ENCODE results near the gene CRB2. TPM values are rescaled to one million over a fixed set of nuclear protein-coding genes. Genes with fewer than 3 reads are reported as not detected.

The CRB2 gene
- total RNA-seq, 1 experiment from 2014 or later: 0.07 TPM

- Histone ChIP-seq H3K27ac (ENCODE audit: low read depth, low read length) (no peak overlapping the region), H3K4me1 (ENCODE audit: control insufficient read depth in 1 of 2, insufficient read depth in 2 of 2, low read length in 2 of 2) (no peaks in the 10 kb centered on the region), H3K9me2 (ENCODE audit: insufficient read depth) (no peaks in the 10 kb centered on the region), H2AFZ (ENCODE audit: low read depth, low read length, poor library complexity, severe bottlenecking) (no peak overlapping the region), H3K9ac (ENCODE audit: low read length) (no peak overlapping the region), H3K27me3 (ENCODE audit: insufficient read depth, low read length) (no peaks in the 10 kb centered on the region), H3K4me3 (replicated peaks in 1 of 2; ENCODE audit: low read depth in 1 of 2, low read length in 2 of 2) (no peak overlapping the region), H3K36me3 (ENCODE audit: control insufficient read depth in 1 of 2, insufficient read depth in 2 of 2, low read length in 2 of 2) (no peaks in the 10 kb centered on the region), H3K79me2 (ENCODE audit: insufficient read depth, low read length) (no peaks in the 10 kb centered on the region), H3K4me2 (ENCODE audit: low read length) (no peak overlapping the region), H3K9me3 (ENCODE audit: control insufficient read depth in 1 of 2, insufficient read depth in 1 of 2, low read depth in 1 of 2, low read length in 2 of 2) (no peaks in the 10 kb centered on the region), H4K20me1 (ENCODE audit: insufficient read depth) (no peaks in the 10 kb centered on the region)
- ATAC-seq: no peak
- no TSS peak for BruUV-seq (replicated peaks)
- ChIA-PET POLR2A (no interaction called here), CTCF (interaction anchor here (0.6 kb wide), 1 partner anchor 928 kb away, joined by 3 read pairs; no protein-coding TSS in a partner anchor), RAD21 (ENCODE audit: low non-redundant PET in 1 of 2, low total read pairs in 2 of 2, uncharacterized antibody in 2 of 2, unreplicated experiment in 2 of 2) (no interaction called here)
- DNase-seq (ENCODE audit: low read depth, low spot score): no peak
- TF ChIP-seq REST (IDR thresholded peaks at IDR 0.05; ENCODE audit: low read depth) (no peak), CEBPB (IDR thresholded peaks at IDR 0.05; ENCODE audit: low read depth) (no peak), CBX3 (IDR thresholded peaks at IDR 0.05; ENCODE audit: low read depth) (no peak)
- intact Hi-C loops (cut with micrococcal nuclease): no loop called here
Measured at GRCh38 chr9:123406691-123407216, 50.8 kb downstream of the CRB2 start.

- intact Hi-C loops (cut with micrococcal nuclease): no loop called here
- no peaks in the 10 kb centered on the region for H4K20me1 ChIP-seq (ENCODE audit: insufficient read depth)
- ATAC-seq (no peak), DNase-seq (ENCODE audit: low read depth, low spot score) (no peak)
- no peaks in the 10 kb centered on the region for H3K9me3 ChIP-seq (ENCODE audit: control insufficient read depth in 1 of 2, insufficient read depth in 1 of 2, low read depth in 1 of 2, low read length in 2 of 2)
- BruUV-seq (replicated peaks): no TSS peak
- H3K36me3 ChIP-seq (ENCODE audit: control insufficient read depth in 1 of 2, insufficient read depth in 2 of 2, low read length in 2 of 2): no peaks in the 10 kb centered on the region
- H3K4me1 ChIP-seq (ENCODE audit: control insufficient read depth in 1 of 2, insufficient read depth in 2 of 2, low read length in 2 of 2): no peaks in the 10 kb centered on the region
- H3K9me2 ChIP-seq (ENCODE audit: insufficient read depth): no peaks in the 10 kb centered on the region
- H2AFZ ChIP-seq (ENCODE audit: low read depth, low read length, poor library complexity, severe bottlenecking): no peak overlapping the region
- H3K27ac ChIP-seq (ENCODE audit: low read depth, low read length): no peak overlapping the region
- H3K27me3 ChIP-seq (ENCODE audit: insufficient read depth, low read length): no peaks in the 10 kb centered on the region
- H3K9ac ChIP-seq (ENCODE audit: low read length): no peak overlapping the region
- RAD21 ChIA-PET (ENCODE audit: low non-redundant PET in 1 of 2, low total read pairs in 2 of 2, uncharacterized antibody in 2 of 2, unreplicated experiment in 2 of 2): no interaction called here
- CTCF ChIA-PET: interaction anchor here (0.6 kb wide), 1 partner anchor 927 kb away, joined by 3 read pairs; no protein-coding TSS in a partner anchor
- H3K4me2 ChIP-seq (ENCODE audit: low read length): no peak overlapping the region
- POLR2A ChIA-PET: no interaction called here
- H3K4me3 ChIP-seq (replicated peaks in 1 of 2; ENCODE audit: low read depth in 1 of 2, low read length in 2 of 2): no peak overlapping the region
- H3K79me2 ChIP-seq (ENCODE audit: insufficient read depth, low read length): no peaks in the 10 kb centered on the region
- no peak for TF ChIP-seq SIN3A (IDR thresholded peaks at IDR 0.05; ENCODE audit: low read depth)
- TF ChIP-seq JUND (IDR thresholded peaks at IDR 0.05): no peak
- TF ChIP-seq ZFX (IDR thresholded peaks at IDR 0.05): no peak
- TF ChIP-seq ATF3 (IDR thresholded peaks at IDR 0.05): no peak
- no peak for TF ChIP-seq EGR1 (IDR thresholded peaks at IDR 0.05; ENCODE audit: low read depth)
- no peak for TF ChIP-seq RAD21 (IDR thresholded peaks at IDR 0.05; ENCODE audit: low read depth)
- no peak for TF ChIP-seq ZNF274 (IDR thresholded peaks at IDR 0.05; ENCODE audit: low read depth, low read length)
- no peak for TF ChIP-seq FOSL1 (IDR thresholded peaks at IDR 0.05; ENCODE audit: low read depth)
- TF ChIP-seq EZH2phosphoT487 (IDR thresholded peaks at IDR 0.05; ENCODE audit: borderline replicate concordance): no peak
- no peak for TF ChIP-seq ZBTB33 (IDR thresholded peaks at IDR 0.05; ENCODE audit: extremely low read depth, insufficient replicate concordance, low read length)
- TF ChIP-seq POLR2A (IDR thresholded peaks at IDR 0.05; ENCODE audit: borderline replicate concordance, extremely low read depth, insufficient read depth, insufficient read length): no peak
Measured at GRCh38 chr9:123407217-123407851, 51.3 kb downstream of the CRB2 start.
